ENCODE results near the gene ZNF385A. TPM values are rescaled to one million over a fixed set of nuclear protein-coding genes. Genes with fewer than 3 reads are reported as not detected.
A peak's percentile ranks its signal among the peaks of the same experiment; 100 is the strongest.

ZNF385A gene
- total RNA-seq, 1 experiment from 2014 or later = 17.5 TPM

- intact Hi-C loops (cut with micrococcal nuclease; ENCODE audit: unreplicated experiment) = no loop called here
- CTCF ChIA-PET = interaction anchor here (0.5 to 1.0 kb wide), 2 partner anchors 14 to 15 kb away, joined by 3 read pairs; no protein-coding TSS in a partner anchor
- TF ChIP-seq EZH2 (IDR thresholded peaks at IDR 0.05; ENCODE audit: borderline replicate concordance, low read depth, low read length, poor library complexity, severe bottlenecking) (no peak), CTCF (conservative IDR thresholded peaks at IDR 0.05; ENCODE audit: low read depth, low read length) (no peak)
- Histone ChIP-seq H3K27ac (ENCODE audit: low read depth, low read length, poor library complexity, severe bottlenecking) (peak overlapping the region; percentile 8), H3K27me3 (replicated peaks; ENCODE audit: insufficient read depth, low read depth, low read length, poor library complexity) (no peaks in the 10 kb centered on the region), H3K4me1 (ENCODE audit: insufficient read depth, low read length, poor library complexity, severe bottlenecking) (peaks cover 39% of the 10 kb centered on the region), H3K9me3 (ENCODE audit: low read depth, low read length, poor library complexity, severe bottlenecking) (no peaks in the 10 kb centered on the region), H3K36me3 (ENCODE audit: insufficient read depth, low read length, poor library complexity, severe bottlenecking) (no peaks in the 10 kb centered on the region), H3K4me3 (ENCODE audit: low read depth, low read length, poor library complexity, severe bottlenecking) (no peak overlapping the region)
- no peak for DNase-seq (ENCODE audit: low spot score)
- POLR2A ChIA-PET (ENCODE audit: low non-redundant PET) = no interaction called here
- BruUV-seq (replicated peaks) = no TSS peak
Observed at GRCh38 chr12:54385251-54385914, 850 bp upstream of the ZNF385A start.

- Histone ChIP-seq H3K9me3 (ENCODE audit: low read depth, low read length, poor library complexity, severe bottlenecking) (no peaks in the 10 kb centered on the region), H3K27me3 (replicated peaks; ENCODE audit: insufficient read depth, low read depth, low read length, poor library complexity) (no peaks in the 10 kb centered on the region), H3K4me1 (ENCODE audit: insufficient read depth, low read length, poor library complexity, severe bottlenecking) (peaks cover 26% of the 10 kb centered on the region), H3K27ac (ENCODE audit: low read depth, low read length, poor library complexity, severe bottlenecking) (no peak overlapping the region), H3K4me3 (ENCODE audit: low read depth, low read length, poor library complexity, severe bottlenecking) (no peak overlapping the region), H3K36me3 (ENCODE audit: insufficient read depth, low read length, poor library complexity, severe bottlenecking) (no peaks in the 10 kb centered on the region)
- ChIA-PET CTCF (interaction anchor here (1.7 kb wide), 1 partner anchor 16 kb away, joined by 9 read pairs; no protein-coding TSS in a partner anchor), POLR2A (ENCODE audit: low non-redundant PET) (no interaction called here)
- intact Hi-C loops (cut with micrococcal nuclease; ENCODE audit: unreplicated experiment) = no loop called here
- TF ChIP-seq EZH2 (IDR thresholded peaks at IDR 0.05; ENCODE audit: borderline replicate concordance, low read depth, low read length, poor library complexity, severe bottlenecking) = no peak
- TF ChIP-seq CTCF (conservative IDR thresholded peaks at IDR 0.05; ENCODE audit: low read depth, low read length) = no peak
- BruUV-seq (replicated peaks) = no TSS peak
- no peak for DNase-seq (ENCODE audit: low spot score)
Observed at GRCh38 chr12:54383041-54383609, 1.4 kb downstream of the ZNF385A start.

GRCh38 chr12:54381136-54381535, 3.4 kb downstream of the ZNF385A start:
- Histone ChIP-seq H3K9me3 (ENCODE audit: low read depth, low read length, poor library complexity, severe bottlenecking) (no peaks in the 10 kb centered on the region), H3K36me3 (ENCODE audit: insufficient read depth, low read length, poor library complexity, severe bottlenecking) (no peaks in the 10 kb centered on the region), H3K27ac (ENCODE audit: low read depth, low read length, poor library complexity, severe bottlenecking) (no peak overlapping the region), H3K27me3 (replicated peaks; ENCODE audit: insufficient read depth, low read depth, low read length, poor library complexity) (no peaks in the 10 kb centered on the region), H3K4me1 (ENCODE audit: insufficient read depth, low read length, poor library complexity, severe bottlenecking) (peaks cover 13% of the 10 kb centered on the region), H3K4me3 (ENCODE audit: low read depth, low read length, poor library complexity, severe bottlenecking) (no peak overlapping the region)
- TF ChIP-seq CTCF (conservative IDR thresholded peaks at IDR 0.05; ENCODE audit: low read depth, low read length) (no peak), EZH2 (IDR thresholded peaks at IDR 0.05; ENCODE audit: borderline replicate concordance, low read depth, low read length, poor library complexity, severe bottlenecking) (no peak)
- BruUV-seq (replicated peaks) = no TSS peak
- intact Hi-C loops (cut with micrococcal nuclease; ENCODE audit: unreplicated experiment) = no loop called here
- no peak for DNase-seq (ENCODE audit: low spot score)
- CTCF ChIA-PET = interaction anchor here (0.7 to 1.1 kb wide), 2 partner anchors 18 to 51 kb away, joined by 3 to 6 read pairs; no protein-coding TSS in a partner anchor
- POLR2A ChIA-PET (ENCODE audit: low non-redundant PET) = no interaction called here

Measured in A673 (cell line).